Glutamatergic neuron (in vitro differentiated cells): ENCODE results near the gene FAM174C. TPM values are rescaled to one million over a fixed set of nuclear protein-coding genes. Genes with fewer than 3 reads are reported as not detected.

Experiments
- DNase-seq: peaks from one replicate; pipeline ENCODE4 v3.0.0; 2022
- H3K27ac Mint-ChIP-seq: one replicate; pipeline ENCODE4 v1.8.0; 2020; ENCODE audit warnings: mild to moderate bottlenecking, mixed read lengths, inconsistent platforms; ENCODE audit not compliant: unreplicated experiment
- H3K27me3 Mint-ChIP-seq: one replicate; pipeline ENCODE4 v1.8.0; 2020; ENCODE audit warnings: mild to moderate bottlenecking, moderate library complexity, mixed read lengths, inconsistent platforms; ENCODE audit not compliant: unreplicated experiment
- H3K36me3 Mint-ChIP-seq: one replicate; pipeline ENCODE4 v1.8.0; 2020; ENCODE audit warnings: mild to moderate bottlenecking, mixed read lengths, inconsistent platforms; ENCODE audit not compliant: unreplicated experiment
- H3K4me1 Mint-ChIP-seq: one replicate; pipeline ENCODE4 v1.8.0; 2020; ENCODE audit warnings: mild to moderate bottlenecking, low read depth, mixed read lengths, inconsistent platforms; ENCODE audit not compliant: unreplicated experiment
- H3K4me3 Mint-ChIP-seq: one replicate; pipeline ENCODE4 v1.8.0; 2020; ENCODE audit warnings: mild to moderate bottlenecking, mixed read lengths, inconsistent platforms; ENCODE audit not compliant: unreplicated experiment
- H3K9me3 Mint-ChIP-seq: one replicate; pipeline ENCODE4 v1.8.0; 2020; ENCODE audit warnings: mild to moderate bottlenecking, moderate library complexity, mixed read lengths, inconsistent platforms; ENCODE audit not compliant: unreplicated experiment
- CTCF ChIP-seq: fragments of 200-600 bp; sonication (generic); IDR thresholded peaks from one replicate; pipeline ENCODE4 v1.5.0; 2021; ENCODE audit not compliant: partially characterized antibody, unreplicated experiment
- long read RNA-seq: library from polyadenylated mRNA; unstranded; transcript quantifications from one replicate; pipeline ENCODE4 v2.0.0, GENCODE V29; 2020; ENCODE audit not compliant: unreplicated experiment
- total RNA-seq: library from RNA; stranded (reverse); fragmentation: NEBNext Ultra II Directional; extraction: Animal tissue kit (Norgen Biotek cat#: 25700); gene quantifications from one replicate; pipeline ENCODE4 v1.2.1, GENCODE V29; 2021; ENCODE audit not compliant: unreplicated experiment

The FAM174C gene
- total RNA-seq: 17.3 TPM
- long read RNA-seq, transcript C19orf24-201 (3 exons, 983 nt): minor isoform, 7 of 16 reads
- long read RNA-seq, transcript C19orf24-202 (3 exons, 668 nt): major isoform, 8 of 16 reads
- long read RNA-seq, partial matches to known transcripts: 0 of 16 reads
- long read RNA-seq, other reads (novel, unspliced or antisense): 1 of 16 reads

- DNase-seq: peak; percentile 96
- no peak for TF ChIP-seq CTCF
- Mint-ChIP-seq H3K4me3 (peak within 1 kb of the TSS; percentile 86), H3K4me1 (peaks cover 29% of the 10 kb centered on the region), H3K27me3 (peaks cover 24% of the 10 kb centered on the region), H3K27ac (peak within 1 kb of the TSS; percentile 66), H3K36me3 (no peaks in the 10 kb centered on the region), H3K9me3 (peaks cover 18% of the 10 kb centered on the region)
Measured at GRCh38 chr19:1275260-1275975, at the start of gene FAM174C. FAM174C (plus strand) TSS chr19:1275530; CDS start chr19:1275550, 20 bp downstream.

- Mint-ChIP-seq H3K36me3 (no peaks in the 10 kb centered on the region), H3K9me3 (peaks cover 7% of the 10 kb centered on the region), H3K27ac (no peak overlapping the region), H3K4me3 (no peak overlapping the region), H3K4me1 (peaks cover 3% of the 10 kb centered on the region), H3K27me3 (peaks cover 3% of the 10 kb centered on the region)
- TF ChIP-seq CTCF: no peak
- no peak for DNase-seq
Measured at GRCh38 chr19:1226227-1226518, 49.2 kb upstream of the FAM174C start.

DNA sequence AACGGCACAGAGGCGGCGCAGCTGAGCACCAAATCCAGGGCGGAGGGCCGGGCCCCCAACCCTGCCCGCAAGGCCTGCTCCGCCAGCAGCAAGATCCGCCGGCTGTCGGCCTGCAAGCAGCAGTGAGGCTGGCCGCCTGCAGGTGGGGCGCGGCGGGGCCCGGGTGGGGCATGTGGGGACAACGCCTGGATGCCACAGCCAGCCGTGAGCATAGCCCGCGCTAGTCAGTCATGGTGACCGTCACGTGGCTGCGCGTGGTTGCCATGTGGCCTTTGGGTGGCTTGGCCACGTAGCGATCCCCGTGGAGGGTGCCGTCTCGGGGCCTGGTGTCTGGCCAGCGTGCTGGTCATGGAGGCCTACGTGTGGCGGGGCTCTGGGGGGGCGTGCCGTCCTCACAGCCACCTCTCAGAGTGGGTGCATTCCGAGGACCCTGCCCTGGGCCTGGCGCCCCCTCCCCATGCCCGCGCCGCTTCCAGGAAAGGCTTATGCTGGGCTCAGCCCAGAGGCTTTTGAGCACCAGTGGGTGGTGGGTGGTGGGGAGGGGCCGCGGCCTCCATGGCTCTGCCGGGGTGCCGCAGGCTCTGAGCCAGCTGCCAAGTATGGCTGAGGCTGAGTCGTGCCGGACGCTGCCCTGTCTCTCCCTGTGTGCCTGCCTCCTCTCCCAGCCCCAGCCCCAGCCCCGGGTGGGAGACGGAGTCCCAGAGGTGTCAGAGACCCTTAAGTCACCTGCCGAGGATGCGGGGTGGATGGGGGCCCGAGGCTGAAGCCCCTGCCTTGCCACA is 48.6 kb upstream of the FAM174C start:
- H3K36me3 Mint-ChIP-seq: no peaks in the 10 kb centered on the region
- peak overlapping the region; percentile 48 for H3K27ac Mint-ChIP-seq

GRCh38 chr19:1227304-1228054 is 47.9 kb upstream of the FAM174C start:
- H3K9me3 Mint-ChIP-seq: peaks cover 9% of the 10 kb centered on the region
- no peak overlapping the region for H3K4me3 Mint-ChIP-seq
- peaks cover 8% of the 10 kb centered on the region for H3K4me1 Mint-ChIP-seq
- H3K27me3 Mint-ChIP-seq: peaks cover 6% of the 10 kb centered on the region
- no peak for TF ChIP-seq CTCF
- H3K27ac Mint-ChIP-seq: peak overlapping the region; percentile 48
- DNase-seq: no peak
- no peaks in the 10 kb centered on the region for H3K36me3 Mint-ChIP-seq

More for the DNA sequence above, 48.6 kb upstream of the FAM174C start:
- peaks cover 4% of the 10 kb centered on the region for H3K4me1 Mint-ChIP-seq
- H3K4me3 Mint-ChIP-seq: no peak overlapping the region
- H3K27me3 Mint-ChIP-seq: peaks cover 3% of the 10 kb centered on the region
- no peak for DNase-seq
- peaks cover 7% of the 10 kb centered on the region for H3K9me3 Mint-ChIP-seq
- TF ChIP-seq CTCF: no peak
